HG03066 (cell line): ENCODE data around the gene SLC35G3.
A peak's percentile ranks its signal among the peaks of the same experiment; 100 is the strongest.
"Not testable (repeated sequence)": the region's sequence is repeated elsewhere in the genome, so short reads cannot be mapped to it uniquely, and the experiment has no call there.

Source experiments
- ATAC-seq: cut with Tn5 transposase; IDR thresholded peaks from one replicate; pipeline ENCODE4 v1.9.1; 2021; ENCODE audit warnings: low read depth; ENCODE audit not compliant: unreplicated experiment

SLC35G3 gene

GRCh38 chr17:35194001-35194400 lies at the start of gene SLC35G3:
TSS of gene SLC35G3 (minus strand) at chr17:35194393. CDS start at chr17:35194307, 86 bp downstream.
- not testable (repeated sequence) for ATAC-seq

GRCh38 chr17:35243561-35244340 lies 49.6 kb upstream of the SLC35G3 start:
- ATAC-seq = no peak

DNA sequence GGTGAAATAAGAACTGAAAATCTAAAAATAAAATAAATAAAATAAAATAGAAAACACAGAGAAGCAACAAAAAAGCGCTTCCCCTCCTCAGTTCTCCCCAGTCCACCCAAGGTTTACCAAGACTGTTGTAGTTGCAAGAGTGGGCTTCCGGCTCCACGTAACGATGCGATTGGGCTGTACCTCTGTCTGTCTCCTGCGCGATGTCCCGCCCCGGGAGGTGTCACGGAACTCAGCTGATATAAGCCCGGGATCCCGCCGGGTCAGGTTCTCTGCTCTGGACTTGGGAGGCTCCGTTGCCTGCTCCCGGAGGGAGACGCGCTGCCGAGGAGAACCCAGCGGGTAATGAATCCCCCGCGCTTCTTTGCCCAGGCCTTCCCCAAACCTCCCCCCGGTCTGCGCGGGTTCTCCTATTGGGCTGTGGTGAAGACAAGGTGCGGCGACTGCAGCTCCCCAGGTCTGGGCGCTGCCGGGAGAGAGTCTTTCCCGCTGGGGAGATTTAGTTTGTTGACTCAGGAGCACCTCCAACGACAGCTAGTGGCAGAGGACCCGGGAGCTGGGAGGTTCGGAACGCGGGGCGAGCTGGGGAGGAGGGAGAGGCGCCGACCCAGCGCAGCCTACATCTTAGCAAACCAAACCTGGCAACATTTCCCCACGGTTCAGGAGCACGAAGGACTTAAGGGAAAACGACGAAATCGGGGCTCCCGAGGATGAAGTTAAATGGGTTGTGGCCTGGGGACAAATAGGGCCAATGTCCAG lies 48.8 kb upstream of the SLC35G3 start, which contains the start of gene SLFN5:
Gene SLFN5 (plus strand): TSS at position 268 of the 756 bp plus-strand sequence. CDS start 15,619 bp downstream, outside the sequence.
- peak; percentile 75 for ATAC-seq

GRCh38 chr17:35242158-35242804 lies 48.1 kb upstream of the SLC35G3 start:
- peak; percentile 48 for ATAC-seq

- no peak for ATAC-seq
Measured at GRCh38 chr17:35241520-35241919, 47.3 kb upstream of the SLC35G3 start.

DNA sequence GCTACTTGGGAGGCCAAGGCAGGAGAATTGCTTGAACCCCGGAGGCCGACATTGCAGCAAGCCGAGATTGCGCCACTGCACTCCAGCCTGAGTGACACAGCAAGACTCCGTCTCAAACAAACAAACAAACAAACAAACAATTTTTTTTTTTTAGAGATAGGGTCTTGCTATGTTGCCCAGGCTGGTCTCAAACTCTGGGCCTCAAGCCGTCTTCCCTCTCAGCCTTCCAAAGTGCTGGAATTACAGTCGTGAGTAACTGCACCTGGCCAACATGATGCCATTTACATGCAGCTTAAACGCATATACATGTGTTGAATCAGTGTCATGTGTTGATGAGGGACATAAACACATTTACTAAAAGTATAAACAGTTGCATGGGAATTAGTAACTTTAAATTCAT lies 46.7 kb upstream of the SLC35G3 start:
- no peak for ATAC-seq

- ATAC-seq = no peak
Measured at GRCh38 chr17:35239823-35240222, 45.6 kb upstream of the SLC35G3 start.

GRCh38 chr17:35238821-35239220 lies 44.6 kb upstream of the SLC35G3 start:
- ATAC-seq = no peak

DNA sequence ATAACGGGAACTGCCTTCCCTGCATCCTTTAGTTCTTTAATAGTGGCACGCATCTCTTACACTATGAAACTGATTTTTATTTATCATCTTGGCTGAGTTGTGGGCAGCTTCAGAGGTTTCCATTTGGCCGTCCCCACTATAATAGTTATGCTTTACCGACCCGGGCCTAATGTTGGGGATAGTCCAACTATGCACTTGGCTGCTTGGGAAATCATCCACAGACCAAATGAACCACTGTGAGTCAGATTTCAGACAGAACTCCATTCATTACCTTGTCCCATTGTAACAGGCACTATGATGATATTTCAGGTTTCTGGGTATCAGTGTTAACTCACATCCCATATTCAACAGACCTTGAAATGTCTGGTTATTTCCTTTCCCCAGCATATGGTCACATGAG lies 42.6 kb upstream of the SLC35G3 start:
- ATAC-seq = no peak

DNA sequence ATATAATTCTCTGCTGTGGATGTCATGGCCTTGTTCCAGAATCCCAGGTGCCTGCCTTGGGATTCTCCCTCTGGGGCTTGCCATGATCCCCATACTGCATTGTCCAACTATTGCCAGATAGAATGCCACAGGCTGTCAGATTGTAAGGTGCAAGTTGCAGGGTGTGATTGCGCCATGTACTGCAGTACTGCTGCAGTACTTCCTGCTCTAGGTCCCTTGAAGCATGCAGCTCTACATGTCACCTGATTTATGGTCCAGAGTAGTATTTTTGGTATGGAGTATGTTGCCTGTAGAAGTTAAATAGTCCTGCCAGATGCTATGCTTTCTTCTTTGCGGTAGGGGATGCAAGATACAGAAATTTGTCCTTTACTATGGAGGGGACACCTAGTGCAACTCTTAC lies 41.7 kb upstream of the SLC35G3 start:
- ATAC-seq = no peak

GRCh38 chr17:35235289-35235688 lies 41.1 kb upstream of the SLC35G3 start:
- ATAC-seq = no peak

DNA sequence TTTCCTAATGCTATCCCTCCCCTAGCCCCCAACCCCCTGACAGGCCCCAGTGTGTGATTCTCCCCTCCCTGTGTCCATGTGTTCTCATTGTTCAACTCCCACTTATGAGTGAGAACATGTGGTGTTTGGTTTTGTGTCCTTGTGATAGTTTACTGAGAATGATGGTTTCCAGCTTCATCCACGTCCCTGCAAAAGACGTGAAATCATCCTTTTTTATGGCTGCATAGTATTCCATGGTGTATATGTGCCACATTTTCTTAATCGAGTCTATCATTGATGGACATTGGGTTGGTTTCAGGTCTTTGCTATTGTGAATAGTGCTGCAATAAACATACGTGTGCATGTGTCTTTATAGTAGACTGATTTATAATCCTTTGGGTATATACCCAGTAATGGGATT lies 40.1 kb upstream of the SLC35G3 start:
- ATAC-seq = not testable (repeated sequence)

- no peak for ATAC-seq
Measured at GRCh38 chr17:35229638-35230037, 35.4 kb upstream of the SLC35G3 start.

- ATAC-seq = no peak
Measured at GRCh38 chr17:35227546-35227945, 33.4 kb upstream of the SLC35G3 start.

- ATAC-seq = no peak
Measured at GRCh38 chr17:35224436-35224835, 30.2 kb upstream of the SLC35G3 start.

- ATAC-seq = no peak
Measured at GRCh38 chr17:35222452-35222851, 28.3 kb upstream of the SLC35G3 start.

DNA sequence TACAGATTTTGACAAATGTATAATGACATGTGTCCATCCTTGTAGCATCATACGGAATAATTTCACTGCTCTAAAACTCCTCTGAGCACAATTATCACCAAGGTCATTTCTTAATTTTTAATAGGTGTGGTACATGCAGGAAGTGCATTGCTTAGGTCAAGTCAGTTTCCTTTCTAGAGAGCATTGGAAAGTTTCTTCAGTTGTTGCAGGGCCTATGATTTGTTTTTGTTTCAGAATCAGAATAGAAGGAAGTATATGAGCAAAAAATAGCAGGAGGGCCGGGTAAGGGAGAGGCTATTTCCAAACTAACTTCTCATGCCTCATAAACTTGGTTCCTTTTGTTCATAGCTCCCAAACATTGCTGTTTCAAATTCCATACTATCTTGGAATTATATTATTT lies 24.7 kb upstream of the SLC35G3 start:
- ATAC-seq = no peak

- no peak for ATAC-seq
Measured at GRCh38 chr17:35217107-35217506, 22.9 kb upstream of the SLC35G3 start.

DNA sequence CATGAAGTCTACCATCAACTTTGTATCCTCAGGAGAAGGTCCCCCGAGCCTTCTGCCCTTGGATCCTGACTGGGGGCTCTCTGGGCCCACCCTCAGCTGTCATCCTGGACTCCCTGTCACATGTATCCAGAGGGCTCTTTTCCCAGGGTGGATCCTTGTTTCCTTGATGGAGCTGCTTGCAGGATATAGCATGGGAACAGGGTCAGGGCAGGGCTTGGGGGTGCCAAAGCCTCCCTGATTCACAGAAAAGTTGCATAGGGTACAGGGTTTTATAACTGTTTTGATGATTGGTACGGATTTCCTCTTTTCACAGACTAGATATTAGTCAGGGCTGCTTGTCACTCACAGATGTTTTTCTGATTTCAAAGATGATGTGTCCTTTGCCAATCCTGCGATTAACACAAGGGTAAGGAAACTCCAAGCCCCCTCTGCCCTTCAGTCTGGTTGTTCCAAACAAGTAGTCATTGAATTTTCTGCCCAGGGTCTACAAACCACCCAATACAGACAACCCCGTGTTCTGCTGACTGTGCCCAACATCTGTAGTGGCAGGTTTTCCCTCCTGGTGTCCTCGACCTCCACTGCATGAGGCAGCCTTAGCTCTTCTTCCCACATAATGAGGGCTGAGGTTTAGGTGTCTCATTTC lies 20.6 kb upstream of the SLC35G3 start:
- no peak for ATAC-seq

DNA sequence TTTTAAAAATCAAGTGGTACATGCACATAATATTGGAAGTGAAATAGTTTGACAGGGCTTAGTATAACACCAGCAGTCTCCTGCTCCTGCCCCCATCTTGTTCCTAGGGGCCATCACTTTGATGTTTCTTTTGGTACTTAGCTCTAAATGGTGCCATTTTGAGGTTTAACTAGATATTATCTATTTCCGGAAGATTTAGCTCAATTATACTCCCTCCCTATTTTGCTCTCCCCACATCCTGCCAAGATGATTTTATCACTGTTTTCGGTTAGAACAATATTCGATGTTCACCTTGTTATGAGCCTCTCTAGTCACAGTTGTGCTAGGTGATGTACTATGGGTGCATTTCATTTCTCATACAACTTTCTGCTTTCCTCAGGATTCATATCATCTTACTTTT lies 20.0 kb upstream of the SLC35G3 start:
- no peak for ATAC-seq
